ENCODE measurements around the gene IGFBP5. TPM values are rescaled to one million over a fixed set of nuclear protein-coding genes. Genes with fewer than 3 reads are reported as not detected.
A peak's percentile ranks its signal among the peaks of the same experiment; 100 is the strongest.

IGFBP5 gene
- total and polyA plus RNA-seq, 2 of the 8 experiments (the other 6 are each of a cell fraction or from before 2014, with no cell fraction given) = 2.2 to 2.5 TPM

DNA sequence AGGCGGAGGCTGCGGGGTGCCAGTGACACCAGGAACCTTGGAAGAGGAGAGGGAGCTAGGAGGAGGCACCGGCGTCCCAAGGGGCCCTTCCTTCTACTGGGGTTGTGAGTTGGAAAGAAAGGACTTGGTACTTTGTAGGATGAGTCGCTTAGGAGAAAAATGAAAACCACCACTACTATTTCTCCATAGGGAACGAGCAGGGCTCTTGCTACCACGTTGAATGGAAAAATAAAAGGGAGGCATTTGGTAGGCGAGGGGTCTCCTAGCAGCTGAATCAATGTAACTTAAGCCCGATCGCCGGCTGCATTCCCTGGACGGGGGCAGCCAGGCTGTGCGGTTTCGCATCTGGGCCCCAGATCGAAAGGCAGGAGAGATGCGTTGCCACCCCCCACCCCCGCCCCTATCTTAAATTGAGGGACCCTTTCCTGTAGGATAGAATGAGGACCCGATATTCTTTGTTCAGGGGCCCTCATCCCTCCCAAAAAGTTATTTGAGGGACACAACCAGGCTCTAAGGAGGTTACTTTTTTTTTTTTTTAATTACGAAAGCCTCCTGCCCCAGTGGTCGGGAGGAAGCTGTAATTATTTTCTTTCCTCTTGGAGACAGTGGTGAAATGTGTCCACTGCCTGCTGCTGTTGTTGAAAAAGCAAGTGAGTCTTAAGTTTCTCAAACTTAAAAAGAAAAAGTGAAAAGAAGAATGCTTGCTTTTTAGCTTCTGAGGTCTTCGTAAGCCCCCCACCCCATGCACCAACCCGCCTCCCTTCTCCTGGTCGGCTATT, 60.8 kb downstream of the IGFBP5 start:
- FAIRE-seq = no peak
- H3K9me3 ChIP-seq (ENCODE audit: insufficient read depth in 2 of 2, low read depth in 1 of 2, low read length in 1 of 2) = no peaks in the 10 kb centered on the region
- no peak overlapping the region for H2BK120ac ChIP-seq (replicated peaks; ENCODE audit: low read depth, low read length)
- no peak overlapping the region for H4K5ac ChIP-seq (ENCODE audit: insufficient read length, low read depth, low read length)
- H3K79me1 ChIP-seq (ENCODE audit: low read depth, low read length) = peaks cover 6% of the 10 kb centered on the region; the same call in 1 of the 2 replicates
- no peak overlapping the region for H2AFZ ChIP-seq (ENCODE audit: low read length)
- POLR2A ChIA-PET (ENCODE audit: partially characterized antibody) = interaction anchor here (0.5 to 4.6 kb wide), 18 partner anchors 9 to 430 kb away, joined by 3 to 28 read pairs (median 3); partner anchors contain the start of gene RPL37A
- H3K27me3 ChIP-seq (replicated peaks in 1 of 4; ENCODE audit: control insufficient read depth in 3 of 4, extremely low read depth in 1 of 4, insufficient read depth in 3 of 4, low read length in 3 of 4) = peaks cover 0 to 8% (median 6%) of the 10 kb centered on the region in 4 experiments; a peak in 3 of 7 replicates
- H3K23ac ChIP-seq (ENCODE audit: insufficient read length) = no peak overlapping the region
- H2BK5ac ChIP-seq (ENCODE audit: low read depth, low read length) = peak overlapping the region; percentile 16; the same call in 1 of the 2 replicates
- peak overlapping the region in 3 of 4 experiments; percentile 44 to 68 (median 67); a peak in 5 of 7 replicates for H3K9ac ChIP-seq (replicated peaks in 1 of 4; ENCODE audit: extremely low read depth in 1 of 4, low read depth in 3 of 4, low read length in 3 of 4)
- WGBS, 2 experiments (ENCODE audit: extremely low coverage in 1 of 2, insufficient coverage in 1 of 2, insufficient read length in 1 of 2, insufficient replicate concordance in 2 of 2, low coverage in 1 of 2, low lambda C conversion rate in 2 of 2, missing lambda C conversion rate in 1 of 2) = 1% methylated on average over 21 of the region's 23 CpGs; no CpG with 5 or more reads in 1 of the 2 experiments
- H2BK15ac ChIP-seq (ENCODE audit: low read length) = no peak overlapping the region
- H2BK12ac ChIP-seq (ENCODE audit: low read depth, low read length) = peak overlapping the region; percentile 39; the same call in 1 of the 2 replicates
- peaks cover 3 to 6% of the 10 kb centered on the region in 2 experiments for H4K20me1 ChIP-seq (replicated peaks in 1 of 2; ENCODE audit: control insufficient read depth in 1 of 2, insufficient read depth in 2 of 2, low read length in 2 of 2)
- H3K18ac ChIP-seq (ENCODE audit: extremely low read depth, low read length) = peak overlapping the region; percentile 87
- H3K27ac ChIP-seq (ENCODE audit: low read depth, low read length) = no peak overlapping the region
- H2BK20ac ChIP-seq (ENCODE audit: low read length) = no peak overlapping the region
- no peak overlapping the region for H4K8ac ChIP-seq (ENCODE audit: extremely low read depth, insufficient read depth, low read length)
- H3K4me3 ChIP-seq (ENCODE audit: extremely low read depth in 1 of 4, insufficient read depth in 2 of 4, low read depth in 3 of 4, low read length in 4 of 4) = peak overlapping the region; percentile 71 to 93 (median 86)
- H3K4me2 ChIP-seq (ENCODE audit: insufficient read depth in 1 of 2, low read depth in 2 of 2, low read length in 2 of 2) = peak overlapping the region; percentile 95 to 99
- H2AK5ac ChIP-seq (ENCODE audit: low read depth, low read length) = no peak overlapping the region
- peaks cover 32% of the 10 kb centered on the region for H3K23me2 ChIP-seq (ENCODE audit: low read depth, low read length)
- TF ChIP-seq KDM4A (IDR thresholded peaks at IDR 0.05; ENCODE audit: low read depth, low read length, severe bottlenecking) (no peak), ASH2L (IDR thresholded peaks at IDR 0.05; ENCODE audit: low read length) (peak; percentile 18), NANOG (IDR thresholded peaks at IDR 0.05; ENCODE audit: insufficient read depth, low read depth, low read length, poor library complexity, severe bottlenecking) (no peak)
- H3K14ac ChIP-seq (ENCODE audit: insufficient read length) = no peak overlapping the region
- no peak overlapping the region for H3K4ac ChIP-seq (replicated peaks; ENCODE audit: insufficient read length, low read depth, low read length)
- H3K79me2 ChIP-seq (ENCODE audit: control insufficient read depth in 1 of 2, insufficient read depth in 2 of 2, low read length in 2 of 2) = peaks cover 4 to 55% of the 10 kb centered on the region in 2 experiments; a peak in 3 of 4 replicates
- CTCF ChIA-PET (ENCODE audit: partially characterized antibody) = interaction anchor here (1.1 to 6.3 kb wide), 6 partner anchors 14 to 121 kb away, joined by 3 to 54 read pairs (median 4); no protein-coding TSS in a partner anchor
- peaks cover 0 to 7% (median 3%) of the 10 kb centered on the region in 4 experiments; a peak in 5 of 8 replicates for H3K36me3 ChIP-seq (ENCODE audit: control insufficient read depth in 2 of 4, insufficient read depth in 4 of 4, low read length in 3 of 4)
- peaks cover 14 to 25% (median 18%) of the 10 kb centered on the region in 4 experiments for H3K4me1 ChIP-seq (replicated peaks in 1 of 4; ENCODE audit: control insufficient read depth in 3 of 4, insufficient read depth in 4 of 4, low read length in 3 of 4)
- DNase-seq (ENCODE audit: low read depth in 1 of 2, low spot score in 2 of 2) = no peak
- H3K56ac ChIP-seq (replicated peaks; ENCODE audit: insufficient read length, low read depth, low read length) = peak overlapping the region; percentile 19
- no peak overlapping the region for H4K91ac ChIP-seq (replicated peaks; ENCODE audit: insufficient read length, low read length)

Data from H1 (cell line).